ENCODE results near the gene ZDHHC5.

DNA sequence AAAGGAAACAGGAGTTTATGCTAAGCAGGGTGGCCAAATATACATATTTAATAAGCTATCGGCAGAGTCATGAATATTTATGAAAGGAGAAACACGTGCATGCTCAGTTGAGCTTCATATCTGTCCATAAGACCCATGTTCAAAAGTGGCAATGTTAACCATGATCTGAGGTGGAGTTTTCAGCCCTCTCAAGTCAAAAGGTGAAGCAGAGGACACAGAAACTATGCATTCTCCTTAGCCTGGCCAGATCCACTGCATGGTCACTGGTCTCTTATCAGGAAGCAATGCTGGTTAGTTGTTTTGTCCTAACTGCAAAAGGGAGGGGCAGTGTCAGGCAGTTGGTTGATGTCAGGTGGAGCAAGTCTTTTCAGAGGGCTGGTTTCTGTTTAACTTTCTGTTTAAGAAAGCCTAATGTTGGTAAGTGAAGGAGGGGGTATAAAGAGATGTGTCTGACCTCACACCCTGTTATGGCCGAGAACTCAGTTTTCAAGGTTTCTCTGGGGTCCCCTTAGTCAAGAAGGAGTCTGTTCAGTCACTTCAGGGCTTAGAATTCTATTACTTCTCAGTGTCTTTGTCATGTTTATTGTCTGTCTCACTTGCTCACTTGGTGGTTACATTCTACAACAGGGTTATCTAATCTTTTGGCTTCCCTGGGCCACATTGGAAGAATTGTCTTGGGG lies 67.8 kb downstream of the ZDHHC5 start:
- TF ChIP-seq, protein P1, sequence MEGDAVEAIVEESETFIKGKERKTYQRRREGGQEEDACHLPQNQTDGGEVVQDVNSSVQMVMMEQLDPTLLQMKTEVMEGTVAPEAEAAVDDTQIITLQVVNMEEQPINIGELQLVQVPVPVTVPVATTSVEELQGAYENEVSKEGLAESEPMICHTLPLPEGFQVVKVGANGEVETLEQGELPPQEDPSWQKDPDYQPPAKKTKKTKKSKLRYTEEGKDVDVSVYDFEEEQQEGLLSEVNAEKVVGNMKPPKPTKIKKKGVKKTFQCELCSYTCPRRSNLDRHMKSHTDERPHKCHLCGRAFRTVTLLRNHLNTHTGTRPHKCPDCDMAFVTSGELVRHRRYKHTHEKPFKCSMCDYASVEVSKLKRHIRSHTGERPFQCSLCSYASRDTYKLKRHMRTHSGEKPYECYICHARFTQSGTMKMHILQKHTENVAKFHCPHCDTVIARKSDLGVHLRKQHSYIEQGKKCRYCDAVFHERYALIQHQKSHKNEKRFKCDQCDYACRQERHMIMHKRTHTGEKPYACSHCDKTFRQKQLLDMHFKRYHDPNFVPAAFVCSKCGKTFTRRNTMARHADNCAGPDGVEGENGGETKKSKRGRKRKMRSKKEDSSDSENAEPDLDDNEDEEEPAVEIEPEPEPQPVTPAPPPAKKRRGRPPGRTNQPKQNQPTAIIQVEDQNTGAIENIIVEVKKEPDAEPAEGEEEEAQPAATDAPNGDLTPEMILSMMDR (IDR thresholded peaks at IDR 0.05; ENCODE audit: low read depth, low read length): no peak
- TF ChIP-seq POLR2A (IDR thresholded peaks at IDR 0.05; ENCODE audit: extremely low read depth, insufficient read length): no peak
- TF ChIP-seq, protein P2, sequence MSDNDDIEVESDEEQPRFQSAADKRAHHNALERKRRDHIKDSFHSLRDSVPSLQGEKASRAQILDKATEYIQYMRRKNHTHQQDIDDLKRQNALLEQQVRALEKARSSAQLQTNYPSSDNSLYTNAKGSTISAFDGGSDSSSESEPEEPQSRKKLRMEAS (IDR thresholded peaks at IDR 0.05; ENCODE audit: low read depth, low read length): no peak
